ENCODE results near the gene SRSF4.

The SRSF4 gene

DNA sequence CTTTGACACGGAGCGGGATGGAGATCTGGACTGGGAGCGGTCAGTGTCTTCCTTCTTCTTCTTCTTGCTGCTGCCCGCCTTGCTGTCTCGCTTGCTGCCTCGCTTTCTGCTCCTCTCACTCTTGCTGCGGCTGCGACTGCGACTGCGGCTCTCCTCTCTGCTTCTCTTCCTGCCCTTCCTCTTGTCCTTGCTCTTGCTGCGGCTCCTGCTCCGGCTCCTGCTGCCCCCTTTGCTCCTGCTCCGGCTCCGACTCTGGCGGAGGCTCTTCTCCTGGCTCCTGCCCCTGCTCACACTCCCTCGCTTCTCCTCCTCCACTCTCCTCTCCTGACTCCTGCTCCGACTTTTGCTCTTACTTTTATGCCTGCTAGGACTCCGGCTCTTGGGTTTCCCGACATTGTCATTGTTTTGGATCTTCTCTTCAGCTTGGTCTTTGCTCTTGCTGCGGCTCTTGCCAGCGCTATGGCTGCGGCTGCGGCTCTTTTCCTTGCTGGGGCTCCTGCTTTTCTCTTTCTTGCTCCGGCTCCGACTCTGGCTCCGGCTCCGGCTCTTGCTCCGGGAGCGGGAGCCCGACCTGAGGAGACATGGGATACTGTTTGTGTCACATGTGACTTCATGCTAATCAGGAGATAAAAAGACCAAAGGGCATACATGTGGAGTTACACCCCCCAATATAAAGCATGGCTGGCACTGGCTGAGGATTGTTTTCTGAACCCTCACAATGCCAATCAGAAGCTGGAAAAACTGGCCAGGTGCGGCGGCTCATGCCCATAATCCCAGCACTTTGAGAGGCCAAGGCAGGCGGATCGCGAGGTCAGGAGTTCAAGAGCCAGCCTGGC lies 32.8 kb downstream of the SRSF4 start:
- Histone ChIP-seq H3K4ac (ENCODE audit: low read depth, low read length) (no peak overlapping the region), H3K14ac (ENCODE audit: low read length) (no peak overlapping the region), H3K18ac (ENCODE audit: low read length) (peak overlapping the region; percentile 20), H3K79me1 (ENCODE audit: low read length) (no peaks in the 10 kb centered on the region), H2BK12ac (ENCODE audit: low read length) (no peak overlapping the region), H2BK120ac (ENCODE audit: insufficient read depth, low read length, poor library complexity) (no peak overlapping the region), H3K9me3 (ENCODE audit: insufficient read depth, low read depth, low read length) (no peaks in the 10 kb centered on the region), H4K12ac (ENCODE audit: low read depth, low read length) (no peak overlapping the region), H3K79me2 (ENCODE audit: control insufficient read depth, insufficient read depth, low read length, poor library complexity) (no peaks in the 10 kb centered on the region), H3K36me3 (ENCODE audit: control insufficient read depth in 1 of 2, insufficient read depth in 2 of 2, low read length in 2 of 2) (peaks cover 51 to 74% of the 10 kb centered on the region in 2 experiments), H4K8ac (ENCODE audit: low read depth, low read length) (no peak overlapping the region), H3K4me2 (ENCODE audit: low read length) (no peak overlapping the region), H3K27ac (ENCODE audit: low read depth, low read length) (no peak overlapping the region), H3K9ac (ENCODE audit: low read length) (no peak overlapping the region), H4K91ac (ENCODE audit: low read depth, low read length) (no peak overlapping the region), H3K4me1 (ENCODE audit: control insufficient read depth in 1 of 2, insufficient read depth in 2 of 2, low read length in 2 of 2) (peaks cover 0 to 2% of the 10 kb centered on the region in 2 experiments), H3K4me3 (ENCODE audit: low read depth, low read length) (no peak overlapping the region), H2AK5ac (ENCODE audit: low read length) (no peak overlapping the region), H3K23ac (ENCODE audit: low read length) (no peak overlapping the region), H2BK5ac (ENCODE audit: low read depth, low read length, poor library complexity) (no peak overlapping the region), H2AFZ (ENCODE audit: insufficient read depth, low read length, poor library complexity) (no peak overlapping the region), H3K27me3 (ENCODE audit: insufficient read depth, low read length) (no peaks in the 10 kb centered on the region)
- WGBS (ENCODE audit: extremely low coverage, insufficient coverage, insufficient read length) = no CpG with 5 or more reads among the region's 35 CpGs
- no peak for DNase-seq

DNA sequence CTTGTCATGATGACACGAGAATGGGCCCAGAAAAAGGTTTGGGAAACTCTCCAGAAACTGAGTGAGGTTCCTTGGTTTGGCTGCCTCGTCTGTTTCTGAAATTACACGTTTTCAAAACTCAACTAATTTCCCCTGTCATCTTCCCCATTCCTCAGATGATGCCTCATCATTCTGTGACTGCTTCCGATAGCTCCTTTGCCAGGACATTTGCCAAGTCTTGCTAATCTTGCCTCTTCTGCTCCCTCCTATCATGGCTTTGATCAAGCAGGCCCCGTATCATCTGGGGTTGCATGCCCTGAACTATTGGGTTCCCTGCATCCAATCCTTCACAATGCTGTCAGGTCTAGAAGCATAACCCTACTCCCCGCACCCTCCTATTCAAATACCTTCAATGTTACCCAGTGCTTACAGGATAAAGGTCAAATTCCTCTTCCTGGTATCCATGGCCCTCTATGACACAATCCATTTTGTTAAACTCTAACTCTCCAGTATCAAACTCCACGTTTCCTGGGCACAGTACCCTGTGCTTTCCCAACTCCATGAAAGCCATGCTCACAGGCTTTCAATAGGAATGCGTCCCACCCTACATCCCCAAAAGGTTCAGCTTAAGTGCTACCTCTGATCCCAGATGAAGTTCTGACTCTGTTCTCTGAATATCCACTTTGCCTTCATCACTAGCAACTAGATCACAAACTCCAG lies 35.8 kb downstream of the SRSF4 start:
- Histone ChIP-seq H3K4me1 (ENCODE audit: control insufficient read depth in 1 of 2, insufficient read depth in 2 of 2, low read length in 2 of 2) (peaks cover 0 to 2% of the 10 kb centered on the region in 2 experiments), H3K36me3 (ENCODE audit: control insufficient read depth in 1 of 2, insufficient read depth in 2 of 2, low read length in 2 of 2) (peaks cover 36 to 50% of the 10 kb centered on the region in 2 experiments), H3K4me3 (ENCODE audit: low read depth, low read length) (no peak overlapping the region), H3K27me3 (ENCODE audit: insufficient read depth, low read length) (no peaks in the 10 kb centered on the region), H3K79me2 (ENCODE audit: control insufficient read depth, insufficient read depth, low read length, poor library complexity) (no peaks in the 10 kb centered on the region), H4K8ac (ENCODE audit: low read depth, low read length) (no peak overlapping the region), H3K4ac (ENCODE audit: low read depth, low read length) (no peak overlapping the region), H3K9me3 (ENCODE audit: insufficient read depth, low read depth, low read length) (no peaks in the 10 kb centered on the region), H3K18ac (ENCODE audit: low read length) (no peak overlapping the region), H3K23ac (ENCODE audit: low read length) (no peak overlapping the region), H4K91ac (ENCODE audit: low read depth, low read length) (no peak overlapping the region), H2BK12ac (ENCODE audit: low read length) (no peak overlapping the region), H2BK120ac (ENCODE audit: insufficient read depth, low read length, poor library complexity) (no peak overlapping the region), H2AK5ac (ENCODE audit: low read length) (no peak overlapping the region), H2BK5ac (ENCODE audit: low read depth, low read length, poor library complexity) (no peak overlapping the region), H3K14ac (ENCODE audit: low read length) (no peak overlapping the region), H3K9ac (ENCODE audit: low read length) (no peak overlapping the region), H3K4me2 (ENCODE audit: low read length) (no peak overlapping the region), H3K27ac (ENCODE audit: low read depth, low read length) (no peak overlapping the region), H2AFZ (ENCODE audit: insufficient read depth, low read length, poor library complexity) (no peak overlapping the region), H4K12ac (ENCODE audit: low read depth, low read length) (no peak overlapping the region), H3K79me1 (ENCODE audit: low read length) (no peaks in the 10 kb centered on the region)
- no CpG with 5 or more reads among the region's 8 CpGs for WGBS (ENCODE audit: extremely low coverage, insufficient coverage, insufficient read length)
- DNase-seq = peak; percentile 52 to 72

- WGBS (ENCODE audit: extremely low coverage, insufficient coverage, insufficient read length) = no CpG with 5 or more reads among the region's 2 CpGs
- no peak overlapping the region for H4K12ac ChIP-seq (ENCODE audit: low read depth, low read length)
- H3K9me3 ChIP-seq (ENCODE audit: insufficient read depth, low read depth, low read length) = no peaks in the 10 kb centered on the region
- H2BK5ac ChIP-seq (ENCODE audit: low read depth, low read length, poor library complexity) = no peak overlapping the region
- no peak overlapping the region for H3K4ac ChIP-seq (ENCODE audit: low read depth, low read length)
- H3K36me3 ChIP-seq (ENCODE audit: control insufficient read depth in 1 of 2, insufficient read depth in 2 of 2, low read length in 2 of 2) = peaks cover 22 to 35% of the 10 kb centered on the region in 2 experiments
- no peak overlapping the region for H2BK120ac ChIP-seq (ENCODE audit: insufficient read depth, low read length, poor library complexity)
- no peaks in the 10 kb centered on the region for H3K79me2 ChIP-seq (ENCODE audit: control insufficient read depth, insufficient read depth, low read length, poor library complexity)
- H2AK5ac ChIP-seq (ENCODE audit: low read length) = no peak overlapping the region
- H3K9ac ChIP-seq (ENCODE audit: low read length) = no peak overlapping the region
- no peak overlapping the region for H3K14ac ChIP-seq (ENCODE audit: low read length)
- no peaks in the 10 kb centered on the region for H3K27me3 ChIP-seq (ENCODE audit: insufficient read depth, low read length)
- H4K91ac ChIP-seq (ENCODE audit: low read depth, low read length) = no peak overlapping the region
- no peak overlapping the region for H4K8ac ChIP-seq (ENCODE audit: low read depth, low read length)
- H3K4me2 ChIP-seq (ENCODE audit: low read length) = no peak overlapping the region
- H3K27ac ChIP-seq (ENCODE audit: low read depth, low read length) = no peak overlapping the region
- H2BK12ac ChIP-seq (ENCODE audit: low read length) = no peak overlapping the region
- no peak overlapping the region for H2AFZ ChIP-seq (ENCODE audit: insufficient read depth, low read length, poor library complexity)
- peaks cover 0 to 2% of the 10 kb centered on the region in 2 experiments for H3K4me1 ChIP-seq (ENCODE audit: control insufficient read depth in 1 of 2, insufficient read depth in 2 of 2, low read length in 2 of 2)
- H3K79me1 ChIP-seq (ENCODE audit: low read length) = no peaks in the 10 kb centered on the region
- DNase-seq = peak in 1 of 2 donors; percentile 25
- no peak overlapping the region for H3K4me3 ChIP-seq (ENCODE audit: low read depth, low read length)
- H3K18ac ChIP-seq (ENCODE audit: low read length) = no peak overlapping the region
- no peak overlapping the region for H3K23ac ChIP-seq (ENCODE audit: low read length)
Measured at GRCh38 chr1:29144178-29144577, 37.5 kb downstream of the SRSF4 start.

GRCh38 chr1:29142714-29143113 lies 39.0 kb downstream of the SRSF4 start:
- Histone ChIP-seq H4K91ac (ENCODE audit: low read depth, low read length) (no peak overlapping the region), H2BK120ac (ENCODE audit: insufficient read depth, low read length, poor library complexity) (no peak overlapping the region), H3K23ac (ENCODE audit: low read length) (no peak overlapping the region), H2BK12ac (ENCODE audit: low read length) (no peak overlapping the region), H3K4me2 (ENCODE audit: low read length) (no peak overlapping the region), H3K14ac (ENCODE audit: low read length) (no peak overlapping the region), H4K8ac (ENCODE audit: low read depth, low read length) (no peak overlapping the region), H3K79me1 (ENCODE audit: low read length) (no peaks in the 10 kb centered on the region), H3K27me3 (ENCODE audit: insufficient read depth, low read length) (no peaks in the 10 kb centered on the region), H4K12ac (ENCODE audit: low read depth, low read length) (no peak overlapping the region), H3K9me3 (ENCODE audit: insufficient read depth, low read depth, low read length) (no peaks in the 10 kb centered on the region), H3K9ac (ENCODE audit: low read length) (no peak overlapping the region), H3K36me3 (ENCODE audit: control insufficient read depth in 1 of 2, insufficient read depth in 2 of 2, low read length in 2 of 2) (peaks cover 10 to 21% of the 10 kb centered on the region in 2 experiments), H2BK5ac (ENCODE audit: low read depth, low read length, poor library complexity) (no peak overlapping the region), H3K79me2 (ENCODE audit: control insufficient read depth, insufficient read depth, low read length, poor library complexity) (no peaks in the 10 kb centered on the region), H2AK5ac (ENCODE audit: low read length) (no peak overlapping the region), H3K27ac (ENCODE audit: low read depth, low read length) (no peak overlapping the region), H3K4ac (ENCODE audit: low read depth, low read length) (no peak overlapping the region), H3K18ac (ENCODE audit: low read length) (no peak overlapping the region), H3K4me1 (ENCODE audit: control insufficient read depth in 1 of 2, insufficient read depth in 2 of 2, low read length in 2 of 2) (peaks cover 0 to 2% of the 10 kb centered on the region in 2 experiments), H2AFZ (ENCODE audit: insufficient read depth, low read length, poor library complexity) (no peak overlapping the region), H3K4me3 (ENCODE audit: low read depth, low read length) (no peak overlapping the region)
- DNase-seq = no peak
- WGBS (ENCODE audit: extremely low coverage, insufficient coverage, insufficient read length) = no CpG with 5 or more reads among the region's 2 CpGs
